Neural crest cell (in vitro differentiated cells): ENCODE results near the gene AEN. TPM values are rescaled to one million over a fixed set of nuclear protein-coding genes. Genes with fewer than 3 reads are reported as not detected.

Source experiments
- DNase-seq: peaks from one replicate; pipeline ENCODE4 v3.0.0; 2021; ENCODE audit warnings: low read depth, mixed read lengths, low spot score
- H3K27ac Mint-ChIP-seq: one replicate; pipeline ENCODE4 v1.8.0; 2021; ENCODE audit warnings: mild to moderate bottlenecking, mixed read lengths; ENCODE audit not compliant: unreplicated experiment
- H3K27me3 Mint-ChIP-seq: 2 replicates; pipeline ENCODE4 v1.8.0; 2021; ENCODE audit warnings: low read depth, mild to moderate bottlenecking, mixed read lengths
- H3K36me3 Mint-ChIP-seq: 2 replicates; pipeline ENCODE4 v1.8.0; 2021; ENCODE audit warnings: low read depth, mild to moderate bottlenecking, mixed read lengths
- H3K4me1 Mint-ChIP-seq: 2 replicates; pipeline ENCODE4 v1.8.0; 2021; ENCODE audit warnings: mixed read lengths
- H3K4me3 Mint-ChIP-seq: one replicate; pipeline ENCODE4 v1.8.0; 2021; ENCODE audit warnings: mild to moderate bottlenecking, mixed read lengths
- H3K9me3 Mint-ChIP-seq: 2 replicates; pipeline ENCODE4 v1.8.0; 2021; ENCODE audit warnings: mixed read lengths
- total RNA-seq: library from RNA; stranded (reverse); gene quantifications from 2 replicates; pipeline ENCODE4 v1.2.1, GENCODE V29; 2021
- TF ChIP-seq, protein P1 (sequence below): fragments of 200-600 bp; sonication (generic); conservative IDR thresholded peaks from 2 replicates; pipeline ENCODE4 v1.5.0; 2021; ENCODE audit warnings: antibody characterized with exemption, mild to moderate bottlenecking

The AEN gene
- total RNA-seq, 1 donor from 2014 or later = 47.9 TPM

DNA sequence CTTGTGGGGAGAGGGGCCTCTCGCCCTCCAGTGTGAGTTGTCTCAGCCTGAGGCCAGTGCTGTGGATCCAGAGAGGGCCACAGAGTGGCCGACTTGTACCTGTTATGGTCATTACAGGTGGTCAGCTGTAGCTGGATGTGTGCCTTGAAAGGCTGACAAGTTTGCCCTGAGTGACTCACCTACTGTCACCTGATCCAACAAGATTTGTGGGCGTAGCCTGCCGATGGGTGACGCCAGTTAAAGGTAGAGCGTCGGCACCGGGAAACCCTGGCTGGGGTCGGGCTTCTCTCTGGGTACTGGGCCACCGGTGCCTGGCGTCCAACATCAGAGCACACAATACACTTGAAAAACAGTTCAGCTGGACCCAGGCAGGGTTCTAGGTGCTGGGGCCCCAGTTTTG lies 14.9 kb downstream of the AEN start:
- Mint-ChIP-seq H3K4me3 (no peak overlapping the region), H3K36me3 (peaks cover 6% of the 10 kb centered on the region), H3K27ac (no peak overlapping the region), H3K4me1 (peaks cover 32% of the 10 kb centered on the region), H3K27me3 (no peaks in the 10 kb centered on the region), H3K9me3 (no peaks in the 10 kb centered on the region)
- DNase-seq = no peak
- TF ChIP-seq, protein P1, sequence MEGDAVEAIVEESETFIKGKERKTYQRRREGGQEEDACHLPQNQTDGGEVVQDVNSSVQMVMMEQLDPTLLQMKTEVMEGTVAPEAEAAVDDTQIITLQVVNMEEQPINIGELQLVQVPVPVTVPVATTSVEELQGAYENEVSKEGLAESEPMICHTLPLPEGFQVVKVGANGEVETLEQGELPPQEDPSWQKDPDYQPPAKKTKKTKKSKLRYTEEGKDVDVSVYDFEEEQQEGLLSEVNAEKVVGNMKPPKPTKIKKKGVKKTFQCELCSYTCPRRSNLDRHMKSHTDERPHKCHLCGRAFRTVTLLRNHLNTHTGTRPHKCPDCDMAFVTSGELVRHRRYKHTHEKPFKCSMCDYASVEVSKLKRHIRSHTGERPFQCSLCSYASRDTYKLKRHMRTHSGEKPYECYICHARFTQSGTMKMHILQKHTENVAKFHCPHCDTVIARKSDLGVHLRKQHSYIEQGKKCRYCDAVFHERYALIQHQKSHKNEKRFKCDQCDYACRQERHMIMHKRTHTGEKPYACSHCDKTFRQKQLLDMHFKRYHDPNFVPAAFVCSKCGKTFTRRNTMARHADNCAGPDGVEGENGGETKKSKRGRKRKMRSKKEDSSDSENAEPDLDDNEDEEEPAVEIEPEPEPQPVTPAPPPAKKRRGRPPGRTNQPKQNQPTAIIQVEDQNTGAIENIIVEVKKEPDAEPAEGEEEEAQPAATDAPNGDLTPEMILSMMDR = no peak

DNA sequence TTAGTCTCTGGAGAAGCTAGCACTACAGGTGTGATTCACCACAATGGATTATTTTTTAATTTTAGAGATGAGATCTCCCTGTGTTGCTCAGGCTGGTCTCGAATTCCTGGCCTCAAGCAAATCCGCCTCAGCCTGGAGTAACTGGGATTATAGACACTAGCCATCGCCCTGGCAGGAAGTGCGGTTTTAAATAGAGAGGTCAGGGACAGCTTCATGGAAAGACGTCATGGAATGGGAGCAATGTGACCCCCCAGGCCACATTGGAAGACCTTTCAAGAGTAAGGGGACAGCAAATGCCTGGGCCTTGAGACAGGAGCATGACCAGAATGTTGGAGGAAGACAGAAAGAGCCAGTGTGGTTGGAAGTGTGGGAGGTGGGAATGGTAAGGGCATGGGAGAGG lies 15.5 kb downstream of the AEN start:
- H3K9me3 Mint-ChIP-seq = no peaks in the 10 kb centered on the region
- no peak overlapping the region for H3K27ac Mint-ChIP-seq
- H3K36me3 Mint-ChIP-seq = peaks cover 4% of the 10 kb centered on the region

DNA sequence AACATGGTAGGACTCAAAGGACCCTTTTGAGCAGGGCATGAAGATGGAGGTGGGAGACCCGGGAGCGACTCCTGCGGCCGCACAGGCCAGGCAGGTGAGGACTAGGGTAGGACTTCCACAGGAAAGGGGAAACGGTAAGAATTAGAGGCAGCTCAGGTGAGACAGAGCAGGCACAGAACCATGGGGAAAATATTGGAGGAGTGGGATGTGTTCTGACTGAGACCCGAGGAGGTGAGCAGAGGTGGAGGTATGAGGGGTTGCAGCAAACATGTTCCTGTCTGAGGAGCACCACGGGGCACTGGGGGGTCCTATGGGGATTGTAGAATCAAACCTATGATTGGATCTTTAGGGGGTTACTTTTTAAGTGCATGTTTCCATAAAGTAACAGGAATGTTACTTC lies 16.3 kb downstream of the AEN start:
- H3K9me3 Mint-ChIP-seq = no peaks in the 10 kb centered on the region

More for the DNA sequence above, 15.5 kb downstream of the AEN start:
- no peak for DNase-seq
- Mint-ChIP-seq H3K4me3 (no peak overlapping the region), H3K4me1 (peaks cover 32% of the 10 kb centered on the region), H3K27me3 (no peaks in the 10 kb centered on the region)
- TF ChIP-seq, protein P1 = no peak

DNA sequence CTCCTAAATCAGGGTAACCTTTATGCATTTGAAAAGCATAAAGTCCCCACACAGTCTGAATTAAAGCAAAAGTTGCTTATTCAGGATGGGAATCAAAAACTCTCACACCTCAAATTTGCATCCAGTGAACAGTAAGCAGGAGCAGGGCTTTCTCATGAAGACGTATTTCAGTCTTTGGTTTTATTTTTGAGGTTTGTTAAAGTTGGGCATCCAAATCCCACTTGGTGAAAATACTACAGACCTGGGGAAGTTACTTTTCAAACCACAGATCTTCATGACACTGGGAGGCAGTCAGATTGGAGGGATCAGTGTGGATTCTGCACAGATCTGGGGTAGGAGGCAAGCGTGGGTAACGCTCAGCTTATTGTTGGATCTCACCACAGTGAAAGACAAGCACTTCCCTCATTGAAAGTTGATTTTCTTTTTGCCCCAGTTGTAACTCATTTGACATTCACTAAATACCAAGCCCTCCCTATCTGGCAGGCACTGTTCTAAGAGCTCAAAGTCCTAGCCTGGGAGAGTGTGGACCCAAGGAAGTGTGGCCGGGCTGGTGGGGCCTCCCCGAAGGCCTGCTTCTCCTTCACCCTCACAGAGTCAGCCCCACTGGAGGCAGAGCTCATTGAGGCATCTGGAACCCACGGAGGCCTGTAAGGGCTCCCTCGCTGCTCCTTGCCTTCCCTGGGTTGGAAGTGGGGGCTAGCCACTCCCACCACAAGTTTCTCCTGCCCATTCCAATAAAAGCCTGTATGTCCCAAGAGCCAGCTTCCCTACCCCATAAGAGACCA lies 16.9 kb downstream of the AEN start:
- H3K27ac Mint-ChIP-seq = no peak overlapping the region
- TF ChIP-seq, protein P1 = no peak
- no peaks in the 10 kb centered on the region for H3K36me3 Mint-ChIP-seq
- no peaks in the 10 kb centered on the region for H3K27me3 Mint-ChIP-seq
- H3K4me3 Mint-ChIP-seq = peak overlapping the region; percentile 14
- no peak for DNase-seq
- H3K9me3 Mint-ChIP-seq = no peaks in the 10 kb centered on the region
- peaks cover 32% of the 10 kb centered on the region for H3K4me1 Mint-ChIP-seq

More for the DNA sequence above, 16.3 kb downstream of the AEN start:
- Mint-ChIP-seq H3K36me3 (no peaks in the 10 kb centered on the region), H3K27me3 (no peaks in the 10 kb centered on the region), H3K27ac (no peak overlapping the region), H3K4me3 (peak overlapping the region; percentile 7), H3K4me1 (peaks cover 32% of the 10 kb centered on the region)
- no peak for DNase-seq
- TF ChIP-seq, protein P1 = no peak

DNA sequence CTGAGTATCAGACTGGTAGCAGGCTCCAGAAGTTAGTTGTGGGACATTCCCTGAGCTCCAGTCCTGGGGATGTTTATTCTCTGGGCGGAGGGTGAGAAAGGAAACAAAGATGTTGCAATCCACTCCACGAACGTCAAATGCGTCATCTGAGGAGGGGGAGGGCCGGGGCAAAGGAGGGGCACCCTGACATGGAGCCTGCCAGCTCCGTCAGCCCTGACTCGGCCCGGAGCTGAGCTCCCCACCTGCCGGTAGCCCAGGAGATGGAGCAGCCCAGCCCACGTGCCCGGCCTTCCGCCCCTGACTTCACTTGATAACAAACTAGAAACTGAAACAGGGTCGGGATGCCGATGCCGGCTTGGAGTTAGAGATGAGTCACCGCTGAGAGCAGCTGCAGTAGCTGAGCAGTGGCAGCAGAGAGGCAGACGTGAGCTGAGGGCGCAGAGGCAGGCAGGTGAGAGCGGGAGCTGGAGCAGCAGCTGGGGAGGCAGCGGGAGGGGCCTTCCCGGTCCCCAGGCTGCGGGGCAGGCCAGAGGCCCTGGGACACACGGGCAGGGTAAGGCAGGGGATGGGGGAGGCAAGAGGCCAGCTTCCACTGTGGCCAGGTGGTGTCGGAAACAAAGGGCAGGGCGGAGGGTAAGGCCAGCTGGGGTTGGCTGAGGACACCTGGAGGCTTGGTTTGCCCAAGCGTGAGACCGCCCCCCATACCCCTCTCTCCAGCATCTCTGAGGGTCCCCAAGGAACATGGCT lies 17.7 kb downstream of the AEN start, which contains the start of gene ISG20:
Gene ISG20, plus strand, starts transcription at position 391 of the 747 bp plus-strand sequence. Its CDS starts 351 bp downstream, at position 742.
- TF ChIP-seq, protein P1 = no peak
- H3K4me3 Mint-ChIP-seq = peak within 1 kb of the TSS; percentile 38

More for the DNA sequence above, 17.7 kb downstream of the AEN start, which contains the start of gene ISG20:
- no peaks in the 10 kb centered on the region for H3K9me3 Mint-ChIP-seq
- H3K36me3 Mint-ChIP-seq = no peaks in the 10 kb centered on the region
- H3K27ac Mint-ChIP-seq = peak within 1 kb of the TSS; percentile 75
- DNase-seq = peak; percentile 31
- peaks cover 32% of the 10 kb centered on the region for H3K4me1 Mint-ChIP-seq
- H3K27me3 Mint-ChIP-seq = no peaks in the 10 kb centered on the region
